A673 (cell line): ENCODE measurements around the gene DIP2C. TPM values are rescaled to one million over a fixed set of nuclear protein-coding genes. Genes with fewer than 3 reads are reported as not detected.
A peak's percentile ranks its signal among the peaks of the same experiment; 100 is the strongest.

Experiments used
- BruUV-seq: library from RNA; stranded (reverse); fragments of 400-500 nt; replicated peaks from 2 replicates; lab custom pipeline; 2021; lab: Mats Ljungman, UMichigan
- CTCF ChIA-PET: fragments of 300-600 bp; sonication (Branson Sonifier 250); formaldehyde crosslinking; loops from one replicate; lab custom pipeline; 2022; ENCODE audit warnings: antibody characterized with exemption; lab: Charles Lee
- POLR2A ChIA-PET: fragments of 300-600 bp; sonication (Branson Sonifier 250); formaldehyde crosslinking; loops from one replicate; lab custom pipeline; 2022; ENCODE audit warnings: antibody characterized with exemption; ENCODE audit not compliant: low non-redundant PET; lab: Charles Lee
- DNase-seq: peaks from one replicate; pipeline ENCODE4 v3.0.0-alpha.2; 2015; ENCODE audit warnings: low spot score
- H3K27ac ChIP-seq: fragments of 200-600 bp; sonication (generic); 2 replicates; pipeline ENCODE4 v1.5.1; 2016; ENCODE audit warnings: mixed run types, low read depth, mild to moderate bottlenecking, mixed read lengths, antibody characterized with exemption, low read length; ENCODE audit not compliant: poor library complexity, severe bottlenecking
- H3K27me3 ChIP-seq: fragments of 200-600 bp; sonication (generic); replicated peaks from 2 replicates; pipeline ENCODE4 v1.6.1; 2017; ENCODE audit warnings: mixed run types, low read depth, mild to moderate bottlenecking, mixed read lengths, antibody characterized with exemption, low read length; ENCODE audit not compliant: insufficient read depth, poor library complexity
- H3K36me3 ChIP-seq: fragments of 200-600 bp; sonication (generic); 2 replicates; pipeline ENCODE4 v1.6.1; 2016; ENCODE audit warnings: mixed run types, mild to moderate bottlenecking, mixed read lengths, antibody characterized with exemption, low read length; ENCODE audit not compliant: insufficient read depth, poor library complexity, severe bottlenecking
- H3K4me1 ChIP-seq: fragments of 200-600 bp; sonication (generic); 2 replicates; pipeline ENCODE4 v1.6.1; 2017; ENCODE audit warnings: mixed run types, mild to moderate bottlenecking, mixed read lengths, antibody characterized with exemption, low read length; ENCODE audit not compliant: insufficient read depth, poor library complexity, severe bottlenecking
- H3K4me3 ChIP-seq: fragments of 200-600 bp; sonication (generic); 2 replicates; pipeline ENCODE4 v1.5.1; 2016; ENCODE audit warnings: low read depth, mixed run types, mild to moderate bottlenecking, mixed read lengths, low read length; ENCODE audit not compliant: poor library complexity, severe bottlenecking
- H3K9me3 ChIP-seq: fragments of 200-600 bp; sonication (generic); 2 replicates; pipeline ENCODE4 v1.6.1; 2016; ENCODE audit warnings: mixed run types, low read depth, mild to moderate bottlenecking, mixed read lengths, antibody characterized with exemption, low read length; ENCODE audit not compliant: poor library complexity, severe bottlenecking
- EZH2 ChIP-seq: fragments of 200-600 bp; sonication (generic); IDR thresholded peaks from 2 replicates; pipeline ENCODE4 v1.6.1; 2017; ENCODE audit warnings: borderline replicate concordance, low read depth, mild to moderate bottlenecking, mixed read lengths, antibody characterized with exemption, low read length; ENCODE audit not compliant: poor library complexity, severe bottlenecking
- intact Hi-C: fragments of 100-400 bp; cut with micrococcal nuclease; formaldehyde crosslinking; loops from one replicate; pipeline ENCODE4 v1.10.0; 2022; ENCODE audit not compliant: unreplicated experiment
- total RNA-seq: library from RNA; stranded (reverse); gene quantifications from 2 replicates; pipeline ENCODE4 v1.2.3, GENCODE V29; 2021
- TF ChIP-seq, protein P1 (sequence below): fragments of 300-800, 200-600 bp; sonication (generic); conservative IDR thresholded peaks from 2 replicates; pipeline ENCODE4 v1.5.1; 2017; ENCODE audit warnings: low read depth, mild to moderate bottlenecking, antibody characterized with exemption, low read length, moderate library complexity, mixed read lengths

DIP2C gene
- total RNA-seq, 1 experiment from 2014 or later, result 13.2 TPM

DNA sequence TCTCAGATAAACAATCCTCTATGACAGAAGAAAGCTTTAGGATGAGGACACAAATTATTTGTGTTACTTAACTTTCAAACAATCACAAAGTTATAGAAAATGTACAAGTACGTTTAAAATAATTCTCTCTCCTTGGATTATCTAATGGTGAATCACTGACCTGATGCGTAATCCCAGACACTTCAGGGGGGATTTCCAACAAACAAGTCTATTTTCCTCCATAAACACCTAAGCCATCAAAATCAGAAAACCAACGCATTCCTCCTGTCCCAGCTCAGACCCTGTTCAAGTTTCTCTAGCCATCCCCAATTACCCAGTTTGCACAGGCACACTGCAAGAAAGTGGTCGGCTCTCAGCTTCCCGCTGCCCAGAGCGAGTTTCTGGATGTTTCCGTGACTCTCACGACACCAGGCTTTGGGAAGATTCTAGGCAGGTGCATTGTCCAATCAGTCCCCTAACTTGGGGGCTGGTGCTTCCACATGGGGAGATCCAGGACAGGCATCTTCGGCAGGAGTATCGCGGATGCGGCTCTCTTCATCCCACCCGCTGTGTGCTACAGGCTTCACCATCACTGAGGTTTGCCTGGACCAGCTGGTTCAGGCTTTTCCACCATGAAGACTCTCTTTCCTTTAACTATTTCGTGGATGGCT lies 354.2 kb downstream of the DIP2C start:
- BruUV-seq, result no TSS peak
- H3K9me3 ChIP-seq, result no peaks in the 10 kb centered on the region
- ChIA-PET POLR2A (no interaction called here), CTCF (no interaction called here)
- no peaks in the 10 kb centered on the region for H3K4me1 ChIP-seq
- DNase-seq, result no peak
- TF ChIP-seq, protein P1, sequence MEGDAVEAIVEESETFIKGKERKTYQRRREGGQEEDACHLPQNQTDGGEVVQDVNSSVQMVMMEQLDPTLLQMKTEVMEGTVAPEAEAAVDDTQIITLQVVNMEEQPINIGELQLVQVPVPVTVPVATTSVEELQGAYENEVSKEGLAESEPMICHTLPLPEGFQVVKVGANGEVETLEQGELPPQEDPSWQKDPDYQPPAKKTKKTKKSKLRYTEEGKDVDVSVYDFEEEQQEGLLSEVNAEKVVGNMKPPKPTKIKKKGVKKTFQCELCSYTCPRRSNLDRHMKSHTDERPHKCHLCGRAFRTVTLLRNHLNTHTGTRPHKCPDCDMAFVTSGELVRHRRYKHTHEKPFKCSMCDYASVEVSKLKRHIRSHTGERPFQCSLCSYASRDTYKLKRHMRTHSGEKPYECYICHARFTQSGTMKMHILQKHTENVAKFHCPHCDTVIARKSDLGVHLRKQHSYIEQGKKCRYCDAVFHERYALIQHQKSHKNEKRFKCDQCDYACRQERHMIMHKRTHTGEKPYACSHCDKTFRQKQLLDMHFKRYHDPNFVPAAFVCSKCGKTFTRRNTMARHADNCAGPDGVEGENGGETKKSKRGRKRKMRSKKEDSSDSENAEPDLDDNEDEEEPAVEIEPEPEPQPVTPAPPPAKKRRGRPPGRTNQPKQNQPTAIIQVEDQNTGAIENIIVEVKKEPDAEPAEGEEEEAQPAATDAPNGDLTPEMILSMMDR, result no peak
- no peak for TF ChIP-seq EZH2
- intact Hi-C loops, result no loop called here
- H3K4me3 ChIP-seq, result no peak overlapping the region
- H3K36me3 ChIP-seq, result peaks cover 4% of the 10 kb centered on the region
- no peak overlapping the region for H3K27ac ChIP-seq
- no peaks in the 10 kb centered on the region for H3K27me3 ChIP-seq

GRCh38 chr10:331186-331585 lies 358.3 kb downstream of the DIP2C start:
- no peaks in the 10 kb centered on the region for H3K27me3 ChIP-seq
- BruUV-seq, result no TSS peak
- no peak overlapping the region for H3K4me3 ChIP-seq
- H3K27ac ChIP-seq, result no peak overlapping the region
- no peak for DNase-seq
- TF ChIP-seq, protein P1, result no peak
- no peak for TF ChIP-seq EZH2
- no peaks in the 10 kb centered on the region for H3K36me3 ChIP-seq
- POLR2A ChIA-PET, result no interaction called here
- intact Hi-C loops, result no loop called here
- no peaks in the 10 kb centered on the region for H3K9me3 ChIP-seq
- H3K4me1 ChIP-seq, result peaks cover 23% of the 10 kb centered on the region
- CTCF ChIA-PET, result no interaction called here

GRCh38 chr10:329361-330099 lies 359.9 kb downstream of the DIP2C start:
- Histone ChIP-seq H3K4me3 (peak overlapping the region; percentile 28), H3K9me3 (no peaks in the 10 kb centered on the region), H3K4me1 (peaks cover 27% of the 10 kb centered on the region), H3K27ac (peak overlapping the region; percentile 64), H3K27me3 (no peaks in the 10 kb centered on the region), H3K36me3 (no peaks in the 10 kb centered on the region)
- CTCF ChIA-PET, result interaction anchor here (0.5 to 0.6 kb wide), 2 partner anchors 127 to 360 kb away, joined by 3 to 4 read pairs; partner anchors contain the start of gene DIP2C
- DNase-seq, result peak; percentile 85
- POLR2A ChIA-PET, result no interaction called here
- TF ChIP-seq, protein P1, result 0 out of 2 replicates have a peak, but pooled peaks have one; percentile 16
- TF ChIP-seq EZH2, result no peak
- intact Hi-C loops, result no loop called here
- no TSS peak for BruUV-seq
